CD4-positive, alpha-beta memory T cell (primary cell): Measurements from ENCODE around the gene FBXW2. TPM values are rescaled to one million over a fixed set of nuclear protein-coding genes. Genes with fewer than 3 reads are reported as not detected.
"Not testable (repeated sequence)": the region's sequence is repeated elsewhere in the genome, so short reads cannot be mapped to it uniquely, and the experiment has no call there.

Experiments
- CTCF ChIA-PET: fragments of 350-600 bp; sonication (Branson Sonifier 250); formaldehyde crosslinking; loops from one replicate; lab custom pipeline; 2021; ENCODE audit warnings: inconsistent platforms; ENCODE audit not compliant: partially characterized antibody; lab: Charles Lee
- POLR2A ChIA-PET: fragments of 350-600 bp; sonication (Branson Sonifier 250); formaldehyde crosslinking; loops from one replicate; lab custom pipeline; 2021; ENCODE audit not compliant: partially characterized antibody; lab: Charles Lee
- DNase-seq, 5 donors: peaks; one replicate each; pipeline versions ENCODE4 v3.0.0 to v3.0.0-alpha.2; 2020 to 2022; ENCODE audit warnings: mixed read lengths in 1 of 5
- H3K27ac ChIP-seq: one replicate; pipeline ENCODE4 v1.7.0; 2013; ENCODE audit warnings: low read depth, low read length
- H3K27me3 ChIP-seq: 2 replicates; pipeline ENCODE4 v1.7.0; 2013; ENCODE audit warnings: mild to moderate bottlenecking, low read length, moderate library complexity; ENCODE audit not compliant: insufficient read depth
- H3K36me3 ChIP-seq: 2 replicates; pipeline ENCODE4 v1.7.0; 2013; ENCODE audit warnings: mild to moderate bottlenecking, low read length, moderate library complexity; ENCODE audit not compliant: insufficient read depth
- H3K4me1 ChIP-seq: 2 replicates; pipeline ENCODE4 v1.7.0; 2013; ENCODE audit warnings: mild to moderate bottlenecking, low read length, moderate library complexity; ENCODE audit not compliant: insufficient read depth
- H3K4me3 ChIP-seq, 2 donors: one replicate each; pipeline ENCODE4 v1.7.0; 2013; ENCODE audit warnings: low read length in 2 of 2, mild to moderate bottlenecking in 1 of 2
- H3K9me3 ChIP-seq, 2 donors: one replicate each; pipeline ENCODE4 v1.7.0; 2013; ENCODE audit warnings: low read length in 2 of 2, control low read depth in 1 of 2; ENCODE audit not compliant: control insufficient read depth in 1 of 2
- H3K27ac Mint-ChIP-seq, 7 donors: one replicate each; pipeline ENCODE4 v1.8.0; 2020 to 2021; ENCODE audit warnings: mixed read lengths in 7 of 7, mild to moderate bottlenecking in 6 of 7, inconsistent platforms in 3 of 7, moderate library complexity in 3 of 7
- H3K27me3 Mint-ChIP-seq, 2 donors: one replicate each; pipeline ENCODE4 v1.8.0; 2020 to 2021; ENCODE audit warnings: mixed read lengths in 2 of 2
- H3K36me3 Mint-ChIP-seq, 2 donors: one replicate each; pipeline ENCODE4 v1.8.0; 2020 to 2021; ENCODE audit warnings: mixed read lengths in 2 of 2, inconsistent platforms in 1 of 2, mild to moderate bottlenecking in 1 of 2
- H3K4me1 Mint-ChIP-seq, 4 donors: one replicate each; pipeline ENCODE4 v1.8.0; 2020 to 2021; ENCODE audit warnings: mixed read lengths in 4 of 4, mild to moderate bottlenecking in 1 of 4
- H3K4me3 Mint-ChIP-seq, 8 donors: one replicate each; pipeline ENCODE4 v1.8.0; 2020 to 2021; ENCODE audit warnings: mixed read lengths in 8 of 8, mild to moderate bottlenecking in 7 of 8, moderate library complexity in 6 of 8, inconsistent platforms in 3 of 8
- H3K9me3 Mint-ChIP-seq, 8 donors: one replicate each; pipeline ENCODE4 v1.8.0; 2020 to 2021; ENCODE audit warnings: mixed read lengths in 8 of 8, mild to moderate bottlenecking in 5 of 8, inconsistent platforms in 3 of 8, moderate library complexity in 1 of 8
- intact Hi-C: fragments of 100-400 bp; cut with micrococcal nuclease; formaldehyde crosslinking; loops from one replicate; pipeline ENCODE4 v1.15.1; 2023
- polyA plus RNA-seq, 2 donors: library from polyadenylated mRNA; unstranded; fragments of 300-500 nt; fragmentation: Illumina TruSeq; gene quantifications; one replicate each; pipeline ENCODE4 v1.2.3, GENCODE V29; 2021
- total RNA-seq, 2 experiments: library from RNA; stranded (reverse); gene quantifications; one replicate each; pipeline ENCODE4 v1.2.3, GENCODE V29; 2021

FBXW2 gene
- total and polyA plus RNA-seq, 4 experiments from 2014 or later, result 40.5 to 77.8 (median 59.4) TPM

DNA sequence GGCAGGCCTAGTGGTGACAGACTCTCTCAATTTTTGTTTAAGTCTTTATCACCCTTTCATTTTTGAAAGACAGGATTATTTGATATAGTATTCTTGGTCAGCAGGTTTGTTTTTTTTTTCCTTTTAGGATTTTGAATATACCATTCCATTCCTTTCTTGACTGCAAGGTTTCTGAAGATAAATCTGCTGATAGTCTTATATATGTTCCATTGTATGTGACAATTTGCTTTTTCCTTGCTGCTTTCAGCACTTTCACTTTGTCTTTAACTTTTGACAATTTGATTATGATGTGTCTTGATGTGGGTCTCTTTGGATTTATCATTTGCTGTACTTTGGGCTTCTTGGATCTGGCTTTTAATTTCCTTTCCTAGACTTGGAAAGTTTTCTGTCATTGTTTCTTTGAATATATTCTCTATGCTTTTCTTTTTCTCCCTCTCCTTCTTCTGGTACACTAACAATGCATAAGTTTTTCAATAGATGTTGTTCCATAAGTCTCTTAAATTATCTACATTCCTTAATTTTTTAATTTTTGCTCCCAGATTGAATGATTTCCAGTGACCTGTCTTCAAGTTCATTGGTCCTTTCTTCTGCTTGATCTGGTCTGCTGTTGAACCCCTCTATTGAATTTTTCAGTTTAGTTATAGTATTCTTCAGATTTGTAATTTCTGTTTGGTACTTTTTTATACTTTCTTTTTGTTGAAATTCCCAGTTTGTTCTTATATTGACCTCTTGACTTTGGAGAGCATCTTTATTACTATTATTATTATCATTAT is 14.6 kb upstream of the FBXW2 start:
- H3K9me3 ChIP-seq, result peaks cover 0 to 23% of the 10 kb centered on the region in 2 donors
- no peak for DNase-seq
- H3K27ac Mint-ChIP-seq, result no peak overlapping the region
- H3K4me1 ChIP-seq, result no peaks in the 10 kb centered on the region
- no peaks in the 10 kb centered on the region for H3K36me3 ChIP-seq
- no peak overlapping the region for H3K4me3 Mint-ChIP-seq
- ChIA-PET POLR2A (no interaction called here), CTCF (no interaction called here)
- H3K4me3 ChIP-seq, result no peak overlapping the region
- no peaks in the 10 kb centered on the region for H3K27me3 Mint-ChIP-seq
- H3K36me3 Mint-ChIP-seq, result peaks cover 24 to 42% of the 10 kb centered on the region in 2 donors
- H3K27ac ChIP-seq, result no peak overlapping the region
- intact Hi-C loops, result no loop called here
- H3K27me3 ChIP-seq, result no peaks in the 10 kb centered on the region
- H3K4me1 Mint-ChIP-seq, result peaks cover 0 to 1% (median 0%) of the 10 kb centered on the region in 4 donors
- peaks cover 7 to 69% (median 49%) of the 10 kb centered on the region in 8 donors for H3K9me3 Mint-ChIP-seq

DNA sequence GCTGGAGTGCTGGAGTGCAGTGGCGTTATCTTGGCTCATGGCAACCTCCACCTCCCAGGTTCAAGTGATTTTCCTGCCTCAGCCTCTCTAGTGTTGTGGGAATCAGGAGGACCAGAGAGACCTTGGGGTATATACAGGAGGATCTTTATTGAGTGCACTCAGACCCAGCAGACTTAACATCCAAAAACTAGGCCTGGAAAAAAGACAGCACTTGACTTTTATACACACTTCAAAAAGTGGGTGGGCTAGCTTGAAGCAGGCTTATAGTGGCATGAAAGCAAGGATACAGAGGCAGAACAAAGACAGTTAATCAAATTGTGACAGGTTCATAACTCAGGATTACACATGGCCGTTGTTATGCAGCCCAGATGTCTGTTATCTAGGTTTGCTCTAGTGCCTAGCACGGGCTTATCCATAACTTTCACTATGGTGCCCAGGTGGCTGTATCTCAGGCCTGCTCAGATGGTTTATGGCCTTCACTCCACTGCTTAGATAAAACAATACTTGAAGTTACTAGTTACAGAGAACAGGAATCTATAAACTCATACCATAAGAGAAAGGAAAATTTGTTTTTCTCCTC is 11.7 kb upstream of the FBXW2 start:
- POLR2A ChIA-PET, result interaction anchor here (0.6 kb wide), 1 partner anchor 39 kb away, joined by 4 read pairs; no protein-coding TSS in a partner anchor
- DNase-seq, H3K4me1 ChIP-seq, H3K4me3 Mint-ChIP-seq, H3K36me3 ChIP-seq, intact Hi-C loops, H3K27ac Mint-ChIP-seq, H3K27me3 Mint-ChIP-seq, H3K27me3 ChIP-seq, H3K4me1 Mint-ChIP-seq, H3K27ac ChIP-seq, H3K4me3 ChIP-seq, CTCF ChIA-PET: not testable (repeated sequence)
- H3K9me3 ChIP-seq, result peaks cover 0 to 23% of the 10 kb centered on the region in 2 donors
- H3K36me3 Mint-ChIP-seq, result peaks cover 15 to 25% of the 10 kb centered on the region in 2 donors
- H3K9me3 Mint-ChIP-seq, result peaks cover 7 to 54% (median 42%) of the 10 kb centered on the region in 8 donors

DNA sequence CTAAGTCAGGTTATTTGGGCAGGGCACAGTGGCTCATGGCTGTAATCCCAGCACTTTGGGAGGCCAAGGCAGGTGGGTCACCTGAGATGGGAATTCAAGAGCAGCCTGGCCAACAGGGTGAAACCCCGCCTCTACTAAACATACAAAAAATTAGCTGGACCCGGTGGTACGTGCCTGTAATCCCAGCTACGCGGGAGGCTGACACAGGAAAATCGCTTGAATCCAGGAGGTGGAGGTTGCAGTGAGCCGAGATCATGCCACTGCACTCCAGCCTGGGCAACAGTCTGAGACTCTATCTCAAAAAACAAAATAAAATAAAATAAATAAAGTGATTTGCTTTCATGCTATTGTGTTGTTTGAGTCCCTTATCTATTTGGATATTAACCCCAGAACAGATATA is 8.2 kb upstream of the FBXW2 start:
- Mint-ChIP-seq H3K9me3 (peaks cover 4 to 21% (median 15%) of the 10 kb centered on the region in 8 donors), H3K4me1 (peaks cover 0 to 2% (median under 1%) of the 10 kb centered on the region in 4 donors), H3K27me3 (no peaks in the 10 kb centered on the region), H3K27ac (no peak overlapping the region), H3K4me3 (no peak overlapping the region), H3K36me3 (peaks cover 6 to 11% of the 10 kb centered on the region in 2 donors)
- Histone ChIP-seq H3K27ac (no peak overlapping the region), H3K4me3 (no peak overlapping the region), H3K4me1 (no peaks in the 10 kb centered on the region), H3K27me3 (no peaks in the 10 kb centered on the region), H3K36me3 (no peaks in the 10 kb centered on the region), H3K9me3 (peaks cover 0 to 9% of the 10 kb centered on the region in 2 donors)
- intact Hi-C loops, result no loop called here
- ChIA-PET POLR2A (no interaction called here), CTCF (no interaction called here)
- no peak for DNase-seq

DNA sequence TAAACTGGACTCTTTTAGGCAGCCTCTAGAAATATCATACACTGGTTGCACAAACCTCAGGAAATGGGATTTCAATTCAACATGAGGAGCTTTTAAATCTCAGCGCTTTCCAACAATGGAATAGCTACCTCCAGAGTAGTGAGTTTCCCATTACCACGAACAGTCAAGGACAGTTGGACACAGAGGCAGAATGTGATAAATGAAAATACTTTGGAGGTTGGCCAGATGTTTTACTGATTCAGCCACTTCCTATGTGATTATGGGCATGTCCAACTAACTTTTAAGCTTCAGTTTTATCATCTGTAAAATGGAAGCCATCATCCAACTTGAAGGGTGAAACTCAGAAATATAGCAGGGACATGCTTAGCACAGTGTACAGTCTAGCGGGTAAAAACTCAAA is 2.1 kb downstream of the FBXW2 start:
- peaks cover 72% of the 10 kb centered on the region for H3K4me1 ChIP-seq
- Mint-ChIP-seq H3K36me3 (peaks cover 10 to 51% of the 10 kb centered on the region in 2 donors), H3K27ac (peak overlapping the region; percentile 83 to 96 (median 90)), H3K4me3 (peak overlapping the region in 6 of 8 donors; percentile 19 to 98 (median 90)), H3K9me3 (no peaks in the 10 kb centered on the region), H3K4me1 (peaks cover 52 to 78% (median 63%) of the 10 kb centered on the region in 4 donors), H3K27me3 (no peaks in the 10 kb centered on the region)
- ChIA-PET POLR2A (interaction anchor here (0.6 to 1.5 kb wide), 2 partner anchors 55 to 139 kb away, joined by 3 to 5 read pairs; no protein-coding TSS in a partner anchor), CTCF (interaction anchor here (1.0 to 1.2 kb wide), 3 partner anchors 45 to 170 kb away, joined by 3 to 4 read pairs (median 3); no protein-coding TSS in a partner anchor)
- DNase-seq, result no peak
- H3K4me3 ChIP-seq, result no peak overlapping the region
- peaks cover 16% of the 10 kb centered on the region for H3K36me3 ChIP-seq
- no peaks in the 10 kb centered on the region for H3K9me3 ChIP-seq
- H3K27ac ChIP-seq, result peak overlapping the region; percentile 77
- intact Hi-C loops, result no loop called here
- no peaks in the 10 kb centered on the region for H3K27me3 ChIP-seq

DNA sequence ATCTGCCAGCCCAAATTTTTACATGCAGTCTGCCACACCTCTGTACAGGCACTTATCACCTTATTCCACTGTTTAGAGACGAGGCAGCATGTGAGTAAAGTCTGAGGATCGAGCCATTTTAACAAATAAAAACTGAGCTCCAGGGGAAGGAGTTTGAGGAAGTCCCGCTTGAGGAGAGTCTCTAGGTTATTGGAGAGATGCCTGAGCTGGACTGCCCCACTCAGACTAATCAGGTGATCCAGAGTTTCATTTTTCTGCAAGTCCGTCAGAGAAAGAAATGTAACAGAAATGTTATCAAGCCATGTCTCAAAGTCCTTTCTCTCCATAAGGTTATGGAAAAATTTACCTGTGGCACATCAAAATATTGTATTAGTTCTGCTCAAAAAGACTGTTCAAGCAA is 5.3 kb downstream of the FBXW2 start:
- H3K9me3 ChIP-seq, result no peaks in the 10 kb centered on the region
- H3K27me3 ChIP-seq, result no peaks in the 10 kb centered on the region
- ChIA-PET POLR2A (no interaction called here), CTCF (interaction anchor here (0.6 kb wide), 1 partner anchor 52 kb away, joined by 4 read pairs; no protein-coding TSS in a partner anchor)
- Mint-ChIP-seq H3K4me3 (peak overlapping the region in 1 of 8 donors; percentile 36), H3K27me3 (no peaks in the 10 kb centered on the region), H3K27ac (peak overlapping the region in 3 of 7 donors; percentile 14 to 40 (median 25)), H3K4me1 (peaks cover 61 to 82% (median 70%) of the 10 kb centered on the region in 4 donors), H3K9me3 (no peaks in the 10 kb centered on the region), H3K36me3 (peaks cover 22 to 67% of the 10 kb centered on the region in 2 donors)
- peaks cover 19% of the 10 kb centered on the region for H3K36me3 ChIP-seq
- no peak for DNase-seq
- intact Hi-C loops, result no loop called here
- H3K4me1 ChIP-seq, result peaks cover 79% of the 10 kb centered on the region
- H3K4me3 ChIP-seq, result no peak overlapping the region
- H3K27ac ChIP-seq, result no peak overlapping the region

DNA sequence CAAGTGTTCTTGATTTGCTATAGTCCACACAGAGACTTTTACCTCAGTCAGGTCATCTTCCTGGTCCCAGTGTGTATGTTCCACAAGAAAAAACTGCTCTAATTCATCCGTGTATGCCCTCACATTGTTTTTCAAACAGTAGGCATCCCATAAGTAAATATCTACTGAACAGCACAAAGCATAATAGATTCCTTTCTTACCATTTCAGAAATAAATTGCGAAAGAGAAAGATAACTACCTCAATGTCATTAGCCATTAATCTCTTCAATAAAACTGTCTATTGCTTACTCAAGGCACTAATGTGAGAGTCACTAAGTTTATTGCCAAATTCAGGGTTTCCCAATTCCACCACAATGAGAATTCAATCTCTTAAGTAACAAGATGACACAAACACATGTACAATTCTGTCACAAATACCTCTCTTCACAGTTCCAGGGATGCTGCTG is 9.6 kb downstream of the FBXW2 start:
- ChIA-PET CTCF (no interaction called here), POLR2A (interaction anchor here (1.8 kb wide), 1 partner anchor 10 kb away, joined by 9 read pairs; the partner anchor contains the start of gene FBXW2)
- peak overlapping the region in 3 of 7 donors; percentile 26 to 68 (median 37) for H3K27ac Mint-ChIP-seq
- Histone ChIP-seq H3K27ac (no peak overlapping the region), H3K27me3 (no peaks in the 10 kb centered on the region), H3K9me3 (no peaks in the 10 kb centered on the region), H3K4me1 (peaks cover 38% of the 10 kb centered on the region), H3K4me3 (no peak overlapping the region), H3K36me3 (peaks cover 14% of the 10 kb centered on the region)
- no peaks in the 10 kb centered on the region for H3K27me3 Mint-ChIP-seq
- no peak for DNase-seq
- H3K36me3 Mint-ChIP-seq, result peaks cover 28 to 61% of the 10 kb centered on the region in 2 donors
- no peaks in the 10 kb centered on the region for H3K9me3 Mint-ChIP-seq
- peak overlapping the region in 2 of 8 donors; percentile 39 to 40 for H3K4me3 Mint-ChIP-seq
- intact Hi-C loops, result no loop called here
- peaks cover 40 to 64% (median 49%) of the 10 kb centered on the region in 4 donors for H3K4me1 Mint-ChIP-seq

DNA sequence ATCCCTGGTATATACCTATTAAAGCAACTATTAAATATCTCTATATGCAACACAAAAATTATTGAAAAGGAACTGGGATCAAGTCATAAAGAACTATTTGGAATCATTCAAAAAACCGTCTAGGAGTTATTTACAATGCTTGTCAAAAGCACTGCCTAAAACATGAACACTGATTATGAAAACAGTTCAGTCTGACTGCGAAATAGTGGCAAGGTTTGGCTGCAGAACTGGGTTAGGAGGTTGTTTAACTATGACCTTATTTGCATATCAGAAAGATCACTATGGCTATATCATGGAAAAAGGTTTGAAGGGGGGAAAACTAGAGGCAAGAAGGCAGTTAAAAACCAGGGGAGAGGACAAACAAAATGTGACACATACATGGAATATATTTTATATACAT is 12.0 kb downstream of the FBXW2 start:
- no peaks in the 10 kb centered on the region for H3K27me3 Mint-ChIP-seq
- H3K4me3 Mint-ChIP-seq, result no peak overlapping the region
- H3K4me1 Mint-ChIP-seq, result peaks cover 30 to 47% (median 35%) of the 10 kb centered on the region in 4 donors
- Histone ChIP-seq H3K36me3 (peaks cover 21% of the 10 kb centered on the region), H3K4me1 (peaks cover 20% of the 10 kb centered on the region), H3K9me3 (no peaks in the 10 kb centered on the region), H3K27me3 (no peaks in the 10 kb centered on the region), H3K27ac (no peak overlapping the region), H3K4me3 (no peak overlapping the region)
- peaks cover 42 to 65% of the 10 kb centered on the region in 2 donors for H3K36me3 Mint-ChIP-seq
- no peak for DNase-seq
- H3K27ac Mint-ChIP-seq, result peak overlapping the region in 1 of 7 donors; percentile 10
- no peaks in the 10 kb centered on the region for H3K9me3 Mint-ChIP-seq
- POLR2A ChIA-PET, result no interaction called here
- intact Hi-C loops, result no loop called here
- CTCF ChIA-PET, result interaction anchor here (2.1 kb wide), 1 partner anchor 279 kb away, joined by 6 read pairs; no protein-coding TSS in a partner anchor
